ENCODE data around the gene CPHXL2. TPM values are rescaled to one million over a fixed set of nuclear protein-coding genes. Genes with fewer than 3 reads are reported as not detected.

CPHXL2 gene
- under 1 TPM in 1 of 4 donors, not detected in 3; 0.03 TPM for polyA plus RNA-seq
- long read RNA-seq, donor 1: 0 reads
- long read RNA-seq, donor 2: 0 reads
- long read RNA-seq, donor 3: 0 reads
- long read RNA-seq, donor 4: 0 reads
- long read RNA-seq, donor 5: 0 reads
- long read RNA-seq, donor 6: 0 reads
- long read RNA-seq, donor 7: 0 reads
- long read RNA-seq, donor 8: 0 reads
- long read RNA-seq, donor 9: 0 reads
- long read RNA-seq, donor 10: 0 reads

DNA sequence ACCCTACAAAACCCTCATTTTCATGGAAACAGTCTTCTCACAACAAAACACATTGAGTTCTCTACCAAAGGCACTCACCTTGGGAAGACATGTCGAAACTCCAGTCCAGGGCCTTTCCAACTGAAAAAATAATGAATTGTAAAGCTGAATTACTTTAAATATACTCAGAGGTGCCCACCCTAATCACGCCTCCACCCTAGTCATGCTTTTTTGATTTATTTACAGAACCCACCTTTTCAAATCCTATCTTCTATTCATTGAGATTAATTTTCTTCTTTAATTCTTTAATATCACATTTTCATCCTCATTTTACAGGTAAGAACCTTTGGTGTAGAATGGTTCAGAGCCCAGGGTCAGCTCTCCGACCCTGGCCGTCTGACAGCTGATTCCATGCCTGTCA, at the start of gene CPHXL2:
TSS of gene CPHXL2 (minus strand) at position 101 of the 400 bp plus-strand sequence. CDS start at position 91, 10 bp downstream.
- no peak within 1 kb of the TSS for H3K27ac ChIP-seq (ENCODE audit: low read depth in 1 of 3, low read length in 2 of 3)
- 88 to 92% (median 92%) methylated on average over 4 of the region's 4 CpGs for WGBS, 3 donors
- H3K27me3 ChIP-seq (ENCODE audit: control insufficient read depth in 3 of 3, insufficient read depth in 3 of 3, low read length in 3 of 3): no peaks in the 10 kb centered on the region
- DNase-seq (no peak), FAIRE-seq (no peak)
- H3K9me3 ChIP-seq (ENCODE audit: control insufficient read depth in 2 of 2, insufficient read depth in 1 of 2, low read depth in 1 of 2, low read length in 1 of 2): no peaks in the 10 kb centered on the region
- no peak within 1 kb of the TSS for H3K4me3 ChIP-seq (ENCODE audit: low read depth in 1 of 3, low read length in 3 of 3)
- no peaks in the 10 kb centered on the region for H3K4me1 ChIP-seq (ENCODE audit: control insufficient read depth in 3 of 3, insufficient read depth in 2 of 3, low read depth in 1 of 3, low read length in 2 of 3)
- H3K36me3 ChIP-seq (ENCODE audit: control insufficient read depth in 3 of 3, insufficient read depth in 2 of 3, low read depth in 1 of 3, low read length in 3 of 3): no peaks in the 10 kb centered on the region

DNA sequence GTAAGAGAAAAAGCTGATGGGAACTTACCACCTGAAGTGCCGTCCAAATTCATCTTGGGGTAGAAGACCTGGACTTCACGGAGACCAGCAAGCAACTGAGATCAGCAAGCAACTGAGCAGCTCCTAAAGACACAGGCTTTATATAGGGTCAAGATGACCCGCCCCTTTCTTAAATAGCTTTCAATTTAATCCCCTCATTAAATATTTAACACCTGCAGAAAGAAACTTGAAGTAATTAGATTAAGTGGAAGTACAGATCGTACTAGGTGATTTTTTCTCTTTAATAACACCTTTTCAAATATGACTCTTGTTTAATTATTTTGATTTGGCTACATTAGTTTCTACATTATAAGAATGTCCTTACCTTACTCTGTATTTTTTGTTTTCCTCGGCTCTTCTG, 49.6 kb upstream of the CPHXL2 start, which contains the start of gene CPHXL:
TSS of gene CPHXL (minus strand) at position 101 of the 400 bp plus-strand sequence. CDS start at position 53, 48 bp downstream.
- Histone ChIP-seq H3K27me3 (ENCODE audit: control insufficient read depth in 3 of 3, insufficient read depth in 3 of 3, low read length in 3 of 3) (no peaks in the 10 kb centered on the region), H3K27ac (ENCODE audit: low read depth in 1 of 3, low read length in 2 of 3) (no peak within 1 kb of the TSS), H3K4me1 (ENCODE audit: control insufficient read depth in 3 of 3, insufficient read depth in 2 of 3, low read depth in 1 of 3, low read length in 2 of 3) (peaks cover 0 to 8% (median 0%) of the 10 kb centered on the region in 3 donors), H3K36me3 (ENCODE audit: control insufficient read depth in 3 of 3, insufficient read depth in 2 of 3, low read depth in 1 of 3, low read length in 3 of 3) (no peaks in the 10 kb centered on the region), H3K9me3 (ENCODE audit: control insufficient read depth in 2 of 2, insufficient read depth in 1 of 2, low read depth in 1 of 2, low read length in 1 of 2) (no peaks in the 10 kb centered on the region), H3K4me3 (ENCODE audit: low read depth in 1 of 3, low read length in 3 of 3) (no peak within 1 kb of the TSS)
- DNase-seq (no peak), FAIRE-seq (no peak)
- 80 to 88% (median 80%) methylated on average over 5 of the region's 5 CpGs for WGBS, 3 donors

DNA sequence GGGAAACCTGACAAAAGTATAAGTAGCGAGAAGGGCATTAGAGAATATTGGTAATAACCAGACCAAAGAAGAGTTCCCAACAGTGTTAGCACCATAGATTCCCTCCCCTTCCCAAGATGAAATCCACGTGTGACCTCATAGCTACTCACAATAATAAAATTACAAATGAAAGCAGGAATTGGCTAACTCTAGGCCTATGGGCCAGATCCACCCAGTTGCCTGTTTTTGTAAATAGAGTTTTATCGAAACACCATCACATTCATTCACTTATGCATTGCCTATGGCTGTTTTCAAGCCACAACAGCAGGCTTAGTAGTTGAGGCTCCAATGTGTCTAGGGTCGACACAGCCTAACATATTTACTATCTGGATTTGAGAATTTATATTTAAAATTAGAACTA, 41.6 kb upstream of the CPHXL2 start:
- Histone ChIP-seq H3K9me3 (ENCODE audit: control insufficient read depth in 2 of 2, insufficient read depth in 1 of 2, low read depth in 1 of 2, low read length in 1 of 2) (peaks cover 0 to 9% of the 10 kb centered on the region in 2 donors), H3K27ac (ENCODE audit: low read depth in 1 of 3, low read length in 2 of 3) (no peak overlapping the region), H3K27me3 (ENCODE audit: control insufficient read depth in 3 of 3, insufficient read depth in 3 of 3, low read length in 3 of 3) (no peaks in the 10 kb centered on the region), H3K36me3 (ENCODE audit: control insufficient read depth in 3 of 3, insufficient read depth in 2 of 3, low read depth in 1 of 3, low read length in 3 of 3) (no peaks in the 10 kb centered on the region), H3K4me3 (ENCODE audit: low read depth in 1 of 3, low read length in 3 of 3) (no peak overlapping the region), H3K4me1 (ENCODE audit: control insufficient read depth in 3 of 3, insufficient read depth in 2 of 3, low read depth in 1 of 3, low read length in 2 of 3) (no peaks in the 10 kb centered on the region)
- DNase-seq (no peak), FAIRE-seq (no peak)
- 85 to 92% (median 86%) methylated on average over 4 of the region's 4 CpGs for WGBS, 3 donors

DNA sequence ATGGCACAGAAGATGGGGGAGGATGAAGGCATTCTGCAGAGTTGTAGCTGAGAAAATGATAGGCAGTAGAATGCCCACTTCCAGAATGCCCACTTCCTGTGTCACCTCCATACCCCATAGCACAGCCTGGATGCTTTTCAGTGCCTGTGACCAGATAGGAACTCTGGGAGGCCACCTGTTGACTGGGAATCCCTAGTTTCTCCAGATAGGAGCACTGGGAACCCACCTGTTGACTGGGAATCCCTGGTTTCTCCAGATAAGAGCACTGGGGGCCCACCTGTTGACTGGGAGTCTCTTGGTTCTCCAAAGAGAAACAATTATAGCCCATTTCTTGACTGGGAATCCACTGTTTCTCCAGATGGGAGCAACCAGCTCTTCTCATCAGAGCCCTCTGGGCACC, 37.9 kb upstream of the CPHXL2 start:
- Histone ChIP-seq H3K9me3 (ENCODE audit: control insufficient read depth in 2 of 2, insufficient read depth in 1 of 2, low read depth in 1 of 2, low read length in 1 of 2) (peaks cover 0 to 23% of the 10 kb centered on the region in 2 donors), H3K27me3 (ENCODE audit: control insufficient read depth in 3 of 3, insufficient read depth in 3 of 3, low read length in 3 of 3) (no peaks in the 10 kb centered on the region), H3K4me1 (ENCODE audit: control insufficient read depth in 3 of 3, insufficient read depth in 2 of 3, low read depth in 1 of 3, low read length in 2 of 3) (no peaks in the 10 kb centered on the region), H3K36me3 (ENCODE audit: control insufficient read depth in 3 of 3, insufficient read depth in 2 of 3, low read depth in 1 of 3, low read length in 3 of 3) (no peaks in the 10 kb centered on the region), H3K4me3 (ENCODE audit: low read depth in 1 of 3, low read length in 3 of 3) (no peak overlapping the region), H3K27ac (ENCODE audit: low read depth in 1 of 3, low read length in 2 of 3) (no peak overlapping the region)
- FAIRE-seq (no peak), DNase-seq (no peak)

DNA sequence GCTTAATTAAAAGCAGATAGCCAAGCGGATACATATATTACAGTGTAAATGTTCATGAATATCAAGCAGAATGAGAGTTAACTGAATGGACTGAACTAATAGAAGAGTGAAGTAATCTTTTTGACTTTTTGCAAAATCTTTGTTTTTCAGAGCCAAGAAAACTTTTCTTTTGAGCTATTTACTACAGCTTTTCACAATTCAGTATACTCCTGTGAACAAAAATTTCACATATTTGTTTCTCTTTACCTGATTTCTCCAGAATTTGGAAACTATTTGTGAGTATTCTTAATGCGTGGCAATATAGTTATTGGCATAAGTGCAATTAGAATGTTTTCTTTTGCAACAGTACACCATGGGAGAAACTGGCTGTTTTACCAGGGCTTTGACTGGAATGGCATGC, 33.5 kb upstream of the CPHXL2 start:
- Histone ChIP-seq H3K36me3 (ENCODE audit: control insufficient read depth in 3 of 3, insufficient read depth in 2 of 3, low read depth in 1 of 3, low read length in 3 of 3) (no peaks in the 10 kb centered on the region), H3K4me1 (ENCODE audit: control insufficient read depth in 3 of 3, insufficient read depth in 2 of 3, low read depth in 1 of 3, low read length in 2 of 3) (no peaks in the 10 kb centered on the region), H3K4me3 (ENCODE audit: low read depth in 1 of 3, low read length in 3 of 3) (no peak overlapping the region), H3K27me3 (ENCODE audit: control insufficient read depth in 3 of 3, insufficient read depth in 3 of 3, low read length in 3 of 3) (peaks cover 0 to 1% (median 0%) of the 10 kb centered on the region in 3 donors), H3K27ac (ENCODE audit: low read depth in 1 of 3, low read length in 2 of 3) (no peak overlapping the region), H3K9me3 (ENCODE audit: control insufficient read depth in 2 of 2, insufficient read depth in 1 of 2, low read depth in 1 of 2, low read length in 1 of 2) (peaks cover 0 to 20% of the 10 kb centered on the region in 2 donors)
- WGBS, 3 donors: 95 to 97% (median 97%) methylated on average over 2 of the region's 2 CpGs
- FAIRE-seq (no peak), DNase-seq (no peak)

DNA sequence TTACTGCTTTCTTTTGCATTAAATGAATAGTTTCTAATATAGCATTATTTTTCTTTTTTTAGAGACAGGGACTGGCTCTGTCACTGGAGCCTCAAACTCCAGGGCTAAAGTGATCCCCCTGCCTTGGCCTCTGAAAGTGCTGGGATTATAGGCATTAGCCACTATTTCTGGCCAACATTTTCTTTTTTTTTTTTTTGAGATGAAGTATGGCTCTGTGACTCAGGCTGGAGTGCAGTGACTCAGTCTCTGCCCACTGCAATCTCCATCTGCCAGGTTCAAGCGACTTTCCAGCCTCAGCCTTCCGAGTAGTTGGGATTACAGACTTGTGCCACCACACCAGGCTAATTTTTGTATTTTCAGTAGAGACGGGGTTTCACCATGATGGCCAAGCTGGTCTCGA, 26.5 kb upstream of the CPHXL2 start:
- H3K4me3 ChIP-seq (ENCODE audit: low read depth in 1 of 3, low read length in 3 of 3): no peak overlapping the region
- WGBS, 3 donors: 86 to 94% (median 91%) methylated on average over 4 of the region's 4 CpGs
- no peak for FAIRE-seq

DNA sequence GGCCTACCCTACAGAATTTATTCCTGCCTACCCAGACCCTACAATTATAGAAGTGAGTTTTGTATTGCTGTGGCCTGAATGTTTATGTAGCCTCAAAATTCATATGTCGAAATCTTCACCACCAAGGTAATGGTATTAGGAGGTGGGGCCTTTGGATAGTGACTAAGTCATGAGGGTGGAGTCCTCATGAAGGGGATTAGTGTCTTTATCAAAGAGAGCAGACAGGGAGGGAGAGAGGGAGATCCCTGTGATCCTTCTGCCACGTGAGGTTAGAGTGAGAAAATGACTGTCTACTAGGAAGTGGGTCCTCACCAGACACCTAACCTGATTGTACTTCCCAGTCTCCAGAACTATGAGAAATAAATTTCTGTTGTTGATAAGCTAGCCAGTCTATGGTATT, 25.4 kb upstream of the CPHXL2 start:
- Histone ChIP-seq H3K4me1 (ENCODE audit: control insufficient read depth in 3 of 3, insufficient read depth in 2 of 3, low read depth in 1 of 3, low read length in 2 of 3) (no peaks in the 10 kb centered on the region), H3K9me3 (ENCODE audit: control insufficient read depth in 2 of 2, insufficient read depth in 1 of 2, low read depth in 1 of 2, low read length in 1 of 2) (no peaks in the 10 kb centered on the region), H3K4me3 (ENCODE audit: low read depth in 1 of 3, low read length in 3 of 3) (no peak overlapping the region), H3K36me3 (ENCODE audit: control insufficient read depth in 3 of 3, insufficient read depth in 2 of 3, low read depth in 1 of 3, low read length in 3 of 3) (no peaks in the 10 kb centered on the region), H3K27ac (ENCODE audit: low read depth in 1 of 3, low read length in 2 of 3) (no peak overlapping the region), H3K27me3 (ENCODE audit: control insufficient read depth in 3 of 3, insufficient read depth in 3 of 3, low read length in 3 of 3) (peaks cover 0 to 1% (median 0%) of the 10 kb centered on the region in 3 donors)
- WGBS, 3 donors: 61 to 68% (median 62%) methylated on average over 2 of the region's 2 CpGs
- no peak for FAIRE-seq
- no peak for DNase-seq

More for the DNA sequence above, 26.5 kb upstream of the CPHXL2 start:
- no peak for DNase-seq
- H3K9me3 ChIP-seq (ENCODE audit: control insufficient read depth in 2 of 2, insufficient read depth in 1 of 2, low read depth in 1 of 2, low read length in 1 of 2): peaks cover 0 to 4% of the 10 kb centered on the region in 2 donors
- H3K27ac ChIP-seq (ENCODE audit: low read depth in 1 of 3, low read length in 2 of 3): no peak overlapping the region
- no peaks in the 10 kb centered on the region for H3K36me3 ChIP-seq (ENCODE audit: control insufficient read depth in 3 of 3, insufficient read depth in 2 of 3, low read depth in 1 of 3, low read length in 3 of 3)
- H3K27me3 ChIP-seq (ENCODE audit: control insufficient read depth in 3 of 3, insufficient read depth in 3 of 3, low read length in 3 of 3): peaks cover 0 to 1% (median 0%) of the 10 kb centered on the region in 3 donors
- H3K4me1 ChIP-seq (ENCODE audit: control insufficient read depth in 3 of 3, insufficient read depth in 2 of 3, low read depth in 1 of 3, low read length in 2 of 3): no peaks in the 10 kb centered on the region

DNA sequence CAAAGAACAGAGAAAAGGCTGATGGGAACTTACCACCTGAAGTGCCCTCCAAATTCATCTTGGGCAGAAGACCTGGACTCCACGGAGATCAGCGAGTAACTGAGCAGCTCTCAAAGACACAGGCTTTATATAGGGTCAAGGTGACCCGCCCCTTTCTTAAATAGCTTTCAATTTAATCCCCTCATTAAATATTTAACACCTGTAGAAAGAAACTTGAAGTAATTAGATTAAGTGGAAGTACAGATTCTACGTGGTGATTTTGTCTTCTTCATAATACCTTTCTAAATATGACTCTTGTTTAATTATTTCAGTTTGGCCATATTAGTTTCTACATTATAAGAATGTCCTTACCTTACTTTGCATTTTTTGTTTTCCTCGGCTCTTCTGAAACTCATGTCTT, 24.6 kb upstream of the CPHXL2 start, which contains the start of gene DUXB:
TSS of gene DUXB (minus strand) at position 101 of the 400 bp plus-strand sequence. CDS start at position 58, 43 bp downstream.
- FAIRE-seq: no peak
- no peak within 1 kb of the TSS for H3K4me3 ChIP-seq (ENCODE audit: low read depth in 1 of 3, low read length in 3 of 3)
- H3K27me3 ChIP-seq (ENCODE audit: control insufficient read depth in 3 of 3, insufficient read depth in 3 of 3, low read length in 3 of 3): peaks cover 0 to 1% (median 0%) of the 10 kb centered on the region in 3 donors
- WGBS, 3 donors: 87 to 89% (median 88%) methylated on average over 5 of the region's 5 CpGs
- no peaks in the 10 kb centered on the region for H3K36me3 ChIP-seq (ENCODE audit: control insufficient read depth in 3 of 3, insufficient read depth in 2 of 3, low read depth in 1 of 3, low read length in 3 of 3)
- no peak for DNase-seq
- H3K4me1 ChIP-seq (ENCODE audit: control insufficient read depth in 3 of 3, insufficient read depth in 2 of 3, low read depth in 1 of 3, low read length in 2 of 3): no peaks in the 10 kb centered on the region
- H3K27ac ChIP-seq (ENCODE audit: low read depth in 1 of 3, low read length in 2 of 3): no peak within 1 kb of the TSS
- H3K9me3 ChIP-seq (ENCODE audit: control insufficient read depth in 2 of 2, insufficient read depth in 1 of 2, low read depth in 1 of 2, low read length in 1 of 2): no peaks in the 10 kb centered on the region

DNA sequence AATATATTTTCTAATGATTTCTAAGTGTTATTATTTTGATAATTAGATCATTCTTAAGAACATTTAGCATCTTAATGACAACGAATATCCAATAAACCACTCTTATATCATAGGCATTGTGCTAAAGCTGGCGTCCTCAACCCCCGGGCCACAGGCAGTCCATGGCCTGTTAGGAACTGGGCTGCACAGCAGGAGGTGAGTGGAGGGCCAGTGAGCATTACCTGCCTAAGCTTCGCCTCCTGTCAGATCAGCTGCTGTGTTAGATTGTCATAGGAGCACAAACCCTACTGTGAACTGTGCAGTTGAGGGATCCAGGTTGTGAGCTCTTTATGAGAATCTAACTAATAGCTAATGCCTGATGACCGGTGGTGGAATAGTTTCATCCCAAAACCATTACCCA, 20.8 kb upstream of the CPHXL2 start:
- DNase-seq: no peak
- FAIRE-seq: no peak
- H3K27me3 ChIP-seq (ENCODE audit: control insufficient read depth in 3 of 3, insufficient read depth in 3 of 3, low read length in 3 of 3): no peaks in the 10 kb centered on the region
- H3K36me3 ChIP-seq (ENCODE audit: control insufficient read depth in 3 of 3, insufficient read depth in 2 of 3, low read depth in 1 of 3, low read length in 3 of 3): no peaks in the 10 kb centered on the region
- H3K4me3 ChIP-seq (ENCODE audit: low read depth in 1 of 3, low read length in 3 of 3): no peak overlapping the region
- no peak overlapping the region for H3K27ac ChIP-seq (ENCODE audit: low read depth in 1 of 3, low read length in 2 of 3)
- no peaks in the 10 kb centered on the region for H3K9me3 ChIP-seq (ENCODE audit: control insufficient read depth in 2 of 2, insufficient read depth in 1 of 2, low read depth in 1 of 2, low read length in 1 of 2)
- WGBS, 3 donors: 94 to 95% (median 95%) methylated on average over 5 of the region's 5 CpGs
- H3K4me1 ChIP-seq (ENCODE audit: control insufficient read depth in 3 of 3, insufficient read depth in 2 of 3, low read depth in 1 of 3, low read length in 2 of 3): no peaks in the 10 kb centered on the region

Measured in small intestine (tissue), 16 donors.